HCT116 (cell line): ENCODE results near the gene ARHGEF18. TPM values are rescaled to one million over a fixed set of nuclear protein-coding genes. Genes with fewer than 3 reads are reported as not detected.

Experiments
- ATAC-seq: fragments of 200-7000 bp; cut with Tn5 transposase; 2 replicates; pipeline ENCODE4 v1.9.1; 2020; ENCODE audit warnings: mild to moderate bottlenecking, moderate library complexity
- BruUV-seq: library from RNA; stranded (reverse); fragments of 400-500 nt; replicated peaks from 2 replicates; lab custom pipeline; 2021; lab: Mats Ljungman, UMichigan
- CTCF ChIA-PET: fragments of 300-600 bp; sonication (Branson Sonifier 250); formaldehyde crosslinking; loops from one replicate; lab custom pipeline; 2021; ENCODE audit warnings: antibody characterized with exemption; lab: Charles Lee
- POLR2A ChIA-PET: fragments of 300-600, 350-600 bp; sonication (Branson Sonifier 250); formaldehyde crosslinking; loops from one replicate; lab custom pipeline; 2021; ENCODE audit warnings: antibody characterized with exemption; lab: Charles Lee
- RAD21 ChIA-PET, 2 experiments: fragments of 300-600 bp; sonication (Branson Sonifier 250); formaldehyde crosslinking; loops; one replicate each; lab custom pipeline; 2023; ENCODE audit warnings: low total read pairs in 2 of 2; ENCODE audit not compliant: uncharacterized antibody in 2 of 2, unreplicated experiment in 2 of 2, low non-redundant PET in 1 of 2; lab: Charles Lee
- DNase-seq: peaks from one replicate; pipeline ENCODE4 v3.0.0-alpha.2; 2010; ENCODE audit warnings: low read depth, low spot score
- H2AFZ ChIP-seq: fragments of 200-600 bp; shearing (Covaris generic), sonication (generic); 2 replicates; pipeline ENCODE4 v1.6.1; 2017; ENCODE audit warnings: low read depth, mixed run types, mixed read lengths, antibody characterized with exemption, low read length; ENCODE audit not compliant: poor library complexity, severe bottlenecking
- H3K27ac ChIP-seq: 2 replicates; pipeline ENCODE4 v1.5.1; 2012; ENCODE audit warnings: low read depth, low read length
- H3K27me3 ChIP-seq: fragments of 200-600 bp; sonication (generic); 2 replicates; pipeline ENCODE4 v1.6.1; 2016; ENCODE audit warnings: mixed run types, low read length, mixed read lengths; ENCODE audit not compliant: insufficient read depth
- H3K36me3 ChIP-seq, 2 experiments: fragments of 200-500 bp in 1 of 2; fragments of 200-600 bp in 1 of 2; sonication (Bioruptor generic) in 1 of 2; sonication (generic) in 1 of 2; 2 replicates each; pipeline versions ENCODE4 v1.5.1 to v1.6.1; 2014 to 2016; ENCODE audit warnings: low read length in 2 of 2, inconsistent platforms in 1 of 2, mixed read lengths in 1 of 2, mixed run types in 1 of 2; ENCODE audit not compliant: insufficient read depth in 2 of 2, control insufficient read depth in 1 of 2
- H3K4me1 ChIP-seq, 2 experiments: fragments of 200-600 bp in 1 of 2; sonication (generic) in 1 of 2; 2 replicates each; pipeline versions ENCODE4 v1.5.1 to v1.6.1; 2012 to 2017; ENCODE audit warnings: low read length in 2 of 2, inconsistent platforms in 1 of 2, mild to moderate bottlenecking in 1 of 2, mixed read lengths in 1 of 2, mixed run types in 1 of 2, moderate library complexity in 1 of 2; ENCODE audit not compliant: insufficient read depth in 2 of 2, control insufficient read depth in 1 of 2
- H3K4me2 ChIP-seq: fragments of 200-600 bp; sonication (generic); 2 replicates; pipeline ENCODE4 v1.6.1; 2017; ENCODE audit warnings: mixed run types, low read length, mixed read lengths
- H3K4me3 ChIP-seq, 2 experiments: fragments of 200-600 bp in 1 of 2; sonication (generic) in 1 of 2; replicated peaks in 1 of 2; 2 replicates each; pipeline ENCODE4 v1.5.1; 2011 to 2016; ENCODE audit warnings: low read length in 2 of 2, control low read depth in 1 of 2, low read depth in 1 of 2, mild to moderate bottlenecking in 1 of 2, mixed read lengths in 1 of 2, mixed run types in 1 of 2
- H3K79me2 ChIP-seq: fragments of 200-600 bp; sonication (generic); 2 replicates; pipeline ENCODE4 v1.6.1; 2017; ENCODE audit warnings: mild to moderate bottlenecking, mixed run types, low read length, moderate library complexity, mixed read lengths; ENCODE audit not compliant: insufficient read depth
- H3K9ac ChIP-seq: fragments of 200-600 bp; sonication (generic); 2 replicates; pipeline ENCODE4 v1.6.1; 2016; ENCODE audit warnings: low read length, mixed read lengths
- H3K9me2 ChIP-seq: fragments of 200-600 bp; sonication (generic), shearing (Covaris generic); 2 replicates; pipeline ENCODE4 v1.6.1; 2017; ENCODE audit warnings: mixed run types, mild to moderate bottlenecking, moderate library complexity; ENCODE audit not compliant: insufficient read depth
- H3K9me3 ChIP-seq, 2 experiments: fragments of 200-500 bp in 1 of 2; fragments of 200-600 bp in 1 of 2; sonication (Bioruptor generic) in 1 of 2; sonication (generic) in 1 of 2; 2 replicates each; pipeline ENCODE4 v1.6.1; 2014 to 2017; ENCODE audit warnings: low read length in 2 of 2, mixed read lengths in 2 of 2, inconsistent platforms in 1 of 2, low read depth in 1 of 2, mild to moderate bottlenecking in 1 of 2, mixed run types in 1 of 2, moderate library complexity in 1 of 2; ENCODE audit not compliant: control insufficient read depth in 1 of 2, insufficient read depth in 1 of 2
- H4K20me1 ChIP-seq: fragments of 200-600 bp; sonication (generic), shearing (Covaris generic); 2 replicates; pipeline ENCODE4 v1.6.1; 2017; ENCODE audit warnings: mixed run types, mild to moderate bottlenecking, moderate library complexity; ENCODE audit not compliant: insufficient read depth
- CBX3 ChIP-seq: IDR thresholded peaks from 2 replicates; pipeline ENCODE4 v1.6.1; 2012; ENCODE audit warnings: low read depth
- CEBPB ChIP-seq: IDR thresholded peaks from 2 replicates; pipeline ENCODE4 v1.6.1; 2012; ENCODE audit warnings: low read depth
- EGR1 ChIP-seq: IDR thresholded peaks from 2 replicates; pipeline ENCODE4 v1.6.1; 2012; ENCODE audit warnings: low read depth
- EZH2phosphoT487 ChIP-seq: fragments of 200-600 bp; IDR thresholded peaks from 2 replicates; pipeline ENCODE4 v1.6.1; 2018; ENCODE audit warnings: antibody characterized with exemption, borderline replicate concordance
- POLR2A ChIP-seq: IDR thresholded peaks from 2 replicates; pipeline ENCODE4 v1.7.0; 2011; ENCODE audit warnings: borderline replicate concordance; ENCODE audit not compliant: insufficient read depth, insufficient read length; ENCODE audit errors: extremely low read depth
- SIN3A ChIP-seq: IDR thresholded peaks from 2 replicates; pipeline ENCODE4 v1.6.1; 2012; ENCODE audit warnings: low read depth
- SP1 ChIP-seq: IDR thresholded peaks from 2 replicates; pipeline ENCODE4 v1.6.1; 2012; ENCODE audit warnings: low read depth
- SRF ChIP-seq: IDR thresholded peaks from 2 replicates; pipeline ENCODE4 v1.6.1; 2012; ENCODE audit warnings: low read depth
- ZNF274 ChIP-seq: fragments of 200-500 bp; sonication (Bioruptor generic); IDR thresholded peaks from 2 replicates; pipeline ENCODE4 v1.6.1; 2014; ENCODE audit warnings: mild to moderate bottlenecking, low read depth, low read length, inconsistent platforms
- intact Hi-C: fragments of 100-400 bp; cut with micrococcal nuclease; formaldehyde crosslinking; loops from 2 replicates; pipeline ENCODE4 v1.10.0; 2022
- total RNA-seq: library from RNA; stranded (reverse); gene quantifications from one replicate; pipeline ENCODE4 v1.2.1, GENCODE V29; 2021; ENCODE audit not compliant: unreplicated experiment
- TF ChIP-seq, protein P1 (sequence below): IDR thresholded peaks from 2 replicates; pipeline ENCODE4 v1.6.1; 2012; ENCODE audit warnings: low read depth
- TF ChIP-seq, protein P2 (sequence below): IDR thresholded peaks from 2 replicates; pipeline ENCODE4 v1.6.1; 2011; ENCODE audit warnings: mild to moderate bottlenecking, low read length, moderate library complexity; ENCODE audit not compliant: insufficient replicate concordance; ENCODE audit errors: extremely low read depth
- TF ChIP-seq, protein P3 (sequence below), 3 experiments: fragments of 200-600 bp in 1 of 3; sonication (generic) in 1 of 3; IDR thresholded peaks in 2 of 3; conservative IDR thresholded peaks in 1 of 3; 2 replicates each; pipeline ENCODE4 v1.5.1; 2012 to 2017; ENCODE audit warnings: low read depth in 2 of 3, low read length in 2 of 3, antibody characterized with exemption in 1 of 3, borderline replicate concordance in 1 of 3, control low read depth in 1 of 3, mild to moderate bottlenecking in 1 of 3, mixed read lengths in 1 of 3, mixed run types in 1 of 3, moderate library complexity in 1 of 3; ENCODE audit not compliant: insufficient read depth in 1 of 3

Gene ARHGEF18
- total RNA-seq, 1 experiment from 2014 or later = 32.2 TPM

DNA sequence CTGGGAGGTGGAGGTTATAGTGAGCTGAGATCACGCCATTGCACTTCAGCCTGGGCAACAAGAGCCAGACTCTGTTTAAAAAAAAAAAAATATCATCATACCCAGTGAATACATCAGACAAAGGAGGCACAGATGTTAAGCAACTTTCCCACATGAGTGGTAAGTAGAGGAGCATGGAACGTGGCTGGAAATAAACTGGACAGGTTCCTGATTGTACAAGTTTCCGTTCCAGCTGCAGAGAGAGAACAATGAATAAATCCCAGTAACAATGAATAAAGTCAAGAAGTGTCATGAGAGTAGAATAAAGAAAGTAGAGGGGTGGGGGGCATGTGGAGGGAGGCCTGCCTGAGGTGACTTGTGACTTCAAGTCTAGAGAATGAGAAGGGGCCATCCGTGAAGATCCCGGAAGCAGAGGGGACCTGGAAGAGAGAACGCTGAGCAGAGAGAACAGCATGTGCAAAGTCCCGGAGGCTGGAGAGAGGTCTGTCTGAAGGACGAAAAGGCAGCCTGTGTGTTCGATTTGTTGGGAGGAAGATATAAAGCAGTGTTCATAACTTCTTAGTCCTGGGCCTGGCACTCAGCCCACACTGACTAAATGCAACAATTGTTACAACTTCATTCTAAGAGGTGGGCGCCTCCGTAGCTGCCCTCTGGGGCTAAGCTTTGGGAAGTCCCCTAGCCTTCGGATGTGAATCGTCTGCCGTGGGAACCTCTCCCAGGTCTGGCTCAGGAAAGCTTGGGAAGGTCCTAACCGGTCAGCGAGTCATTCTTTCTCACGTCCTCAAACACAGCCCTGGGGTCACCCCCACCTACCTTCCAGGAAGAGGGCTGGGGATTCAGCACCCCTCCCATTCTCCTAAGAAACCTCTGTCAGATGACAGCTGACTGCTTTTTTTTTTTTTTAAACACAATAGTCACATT, 15.3 kb upstream of the ARHGEF18 start:
- no peaks in the 10 kb centered on the region for H3K79me2 ChIP-seq
- no peak overlapping the region for H3K4me3 ChIP-seq
- no peaks in the 10 kb centered on the region for H3K9me3 ChIP-seq
- POLR2A ChIA-PET = no interaction called here
- RAD21 ChIA-PET = no interaction called here
- H3K9me2 ChIP-seq = no peaks in the 10 kb centered on the region
- no peaks in the 10 kb centered on the region for H3K36me3 ChIP-seq
- H4K20me1 ChIP-seq = no peaks in the 10 kb centered on the region
- no peak for ATAC-seq
- no TSS peak for BruUV-seq
- no peaks in the 10 kb centered on the region for H3K4me1 ChIP-seq
- DNase-seq = no peak
- H3K9ac ChIP-seq = no peak overlapping the region
- TF ChIP-seq, protein P1, sequence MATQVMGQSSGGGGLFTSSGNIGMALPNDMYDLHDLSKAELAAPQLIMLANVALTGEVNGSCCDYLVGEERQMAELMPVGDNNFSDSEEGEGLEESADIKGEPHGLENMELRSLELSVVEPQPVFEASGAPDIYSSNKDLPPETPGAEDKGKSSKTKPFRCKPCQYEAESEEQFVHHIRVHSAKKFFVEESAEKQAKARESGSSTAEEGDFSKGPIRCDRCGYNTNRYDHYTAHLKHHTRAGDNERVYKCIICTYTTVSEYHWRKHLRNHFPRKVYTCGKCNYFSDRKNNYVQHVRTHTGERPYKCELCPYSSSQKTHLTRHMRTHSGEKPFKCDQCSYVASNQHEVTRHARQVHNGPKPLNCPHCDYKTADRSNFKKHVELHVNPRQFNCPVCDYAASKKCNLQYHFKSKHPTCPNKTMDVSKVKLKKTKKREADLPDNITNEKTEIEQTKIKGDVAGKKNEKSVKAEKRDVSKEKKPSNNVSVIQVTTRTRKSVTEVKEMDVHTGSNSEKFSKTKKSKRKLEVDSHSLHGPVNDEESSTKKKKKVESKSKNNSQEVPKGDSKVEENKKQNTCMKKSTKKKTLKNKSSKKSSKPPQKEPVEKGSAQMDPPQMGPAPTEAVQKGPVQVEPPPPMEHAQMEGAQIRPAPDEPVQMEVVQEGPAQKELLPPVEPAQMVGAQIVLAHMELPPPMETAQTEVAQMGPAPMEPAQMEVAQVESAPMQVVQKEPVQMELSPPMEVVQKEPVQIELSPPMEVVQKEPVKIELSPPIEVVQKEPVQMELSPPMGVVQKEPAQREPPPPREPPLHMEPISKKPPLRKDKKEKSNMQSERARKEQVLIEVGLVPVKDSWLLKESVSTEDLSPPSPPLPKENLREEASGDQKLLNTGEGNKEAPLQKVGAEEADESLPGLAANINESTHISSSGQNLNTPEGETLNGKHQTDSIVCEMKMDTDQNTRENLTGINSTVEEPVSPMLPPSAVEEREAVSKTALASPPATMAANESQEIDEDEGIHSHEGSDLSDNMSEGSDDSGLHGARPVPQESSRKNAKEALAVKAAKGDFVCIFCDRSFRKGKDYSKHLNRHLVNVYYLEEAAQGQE = no peak
- TF ChIP-seq SIN3A = no peak
- TF ChIP-seq, protein P2, sequence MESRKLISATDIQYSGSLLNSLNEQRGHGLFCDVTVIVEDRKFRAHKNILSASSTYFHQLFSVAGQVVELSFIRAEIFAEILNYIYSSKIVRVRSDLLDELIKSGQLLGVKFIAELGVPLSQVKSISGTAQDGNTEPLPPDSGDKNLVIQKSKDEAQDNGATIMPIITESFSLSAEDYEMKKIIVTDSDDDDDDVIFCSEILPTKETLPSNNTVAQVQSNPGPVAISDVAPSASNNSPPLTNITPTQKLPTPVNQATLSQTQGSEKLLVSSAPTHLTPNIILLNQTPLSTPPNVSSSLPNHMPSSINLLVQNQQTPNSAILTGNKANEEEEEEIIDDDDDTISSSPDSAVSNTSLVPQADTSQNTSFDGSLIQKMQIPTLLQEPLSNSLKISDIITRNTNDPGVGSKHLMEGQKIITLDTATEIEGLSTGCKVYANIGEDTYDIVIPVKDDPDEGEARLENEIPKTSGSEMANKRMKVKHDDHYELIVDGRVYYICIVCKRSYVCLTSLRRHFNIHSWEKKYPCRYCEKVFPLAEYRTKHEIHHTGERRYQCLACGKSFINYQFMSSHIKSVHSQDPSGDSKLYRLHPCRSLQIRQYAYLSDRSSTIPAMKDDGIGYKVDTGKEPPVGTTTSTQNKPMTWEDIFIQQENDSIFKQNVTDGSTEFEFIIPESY = no peak
- TF ChIP-seq, protein P3, sequence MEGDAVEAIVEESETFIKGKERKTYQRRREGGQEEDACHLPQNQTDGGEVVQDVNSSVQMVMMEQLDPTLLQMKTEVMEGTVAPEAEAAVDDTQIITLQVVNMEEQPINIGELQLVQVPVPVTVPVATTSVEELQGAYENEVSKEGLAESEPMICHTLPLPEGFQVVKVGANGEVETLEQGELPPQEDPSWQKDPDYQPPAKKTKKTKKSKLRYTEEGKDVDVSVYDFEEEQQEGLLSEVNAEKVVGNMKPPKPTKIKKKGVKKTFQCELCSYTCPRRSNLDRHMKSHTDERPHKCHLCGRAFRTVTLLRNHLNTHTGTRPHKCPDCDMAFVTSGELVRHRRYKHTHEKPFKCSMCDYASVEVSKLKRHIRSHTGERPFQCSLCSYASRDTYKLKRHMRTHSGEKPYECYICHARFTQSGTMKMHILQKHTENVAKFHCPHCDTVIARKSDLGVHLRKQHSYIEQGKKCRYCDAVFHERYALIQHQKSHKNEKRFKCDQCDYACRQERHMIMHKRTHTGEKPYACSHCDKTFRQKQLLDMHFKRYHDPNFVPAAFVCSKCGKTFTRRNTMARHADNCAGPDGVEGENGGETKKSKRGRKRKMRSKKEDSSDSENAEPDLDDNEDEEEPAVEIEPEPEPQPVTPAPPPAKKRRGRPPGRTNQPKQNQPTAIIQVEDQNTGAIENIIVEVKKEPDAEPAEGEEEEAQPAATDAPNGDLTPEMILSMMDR (IDR thresholded peaks at IDR 0.05 in 2 of 3, conservative IDR thresholded peaks at IDR 0.05 in 1 of 3; ENCODE audit: borderline replicate concordance in 1 of 3, insufficient read depth in 1 of 3, low read depth in 2 of 3, low read length in 2 of 3) = no peak
- no peak for TF ChIP-seq SRF
- TF ChIP-seq ZNF274 = no peak
- no peak for TF ChIP-seq EGR1
- TF ChIP-seq CEBPB = no peak
- TF ChIP-seq EZH2phosphoT487 = no peak
- no peak for TF ChIP-seq POLR2A
- TF ChIP-seq SP1 = no peak
- TF ChIP-seq CBX3 = no peak
- no peak overlapping the region for H3K27ac ChIP-seq
- no peak overlapping the region for H3K4me2 ChIP-seq
- CTCF ChIA-PET = no interaction called here
- intact Hi-C loops = no loop called here
- H2AFZ ChIP-seq = no peak overlapping the region
- H3K27me3 ChIP-seq = no peaks in the 10 kb centered on the region
